Osteoblast (primary cell): ENCODE results near the gene AXIN1. TPM values are rescaled to one million over a fixed set of nuclear protein-coding genes. Genes with fewer than 3 reads are reported as not detected.
A peak's percentile ranks its signal among the peaks of the same experiment; 100 is the strongest.
"Not testable (repeated sequence)": the region's sequence is repeated elsewhere in the genome, so short reads cannot be mapped to it uniquely, and the experiment has no call there.

Experiments
- DNase-seq: peaks from one replicate; pipeline ENCODE4 v3.0.0; 2011; ENCODE audit warnings: low spot score, mixed read lengths; ENCODE audit not compliant: insufficient read length; ENCODE audit errors: missing footprints
- H2AFZ ChIP-seq: 2 replicates; pipeline ENCODE4 v1.6.0; 2011; ENCODE audit warnings: mild to moderate bottlenecking, low read length
- H3K27ac ChIP-seq: 2 replicates; pipeline ENCODE4 v1.5.1; 2011; ENCODE audit warnings: mild to moderate bottlenecking, low read depth, low read length, moderate library complexity
- H3K27me3 ChIP-seq: 2 replicates; pipeline ENCODE4 v1.6.0; 2012; ENCODE audit warnings: mild to moderate bottlenecking, control low read depth, inconsistent platforms, low read length, moderate library complexity; ENCODE audit not compliant: insufficient read depth
- H3K36me3 ChIP-seq: 2 replicates; pipeline ENCODE4 v1.5.1; 2011; ENCODE audit warnings: mild to moderate bottlenecking, low read length, control low read depth, moderate library complexity; ENCODE audit not compliant: insufficient read depth
- H3K4me1 ChIP-seq: 2 replicates; pipeline ENCODE4 v1.5.1; 2011; ENCODE audit warnings: mild to moderate bottlenecking, low read length, control low read depth, moderate library complexity; ENCODE audit not compliant: insufficient read depth
- H3K4me2 ChIP-seq: 2 replicates; pipeline ENCODE4 v1.6.0; 2011; ENCODE audit warnings: mild to moderate bottlenecking, low read length; ENCODE audit not compliant: insufficient read depth
- H3K4me3 ChIP-seq: fragments of 200-600 bp; sonication (generic); 3 replicates; pipeline ENCODE4 v1.5.1; 2012; ENCODE audit warnings: mild to moderate bottlenecking, low read length, inconsistent platforms; ENCODE audit not compliant: insufficient read depth
- H3K79me2 ChIP-seq: 2 replicates; pipeline ENCODE4 v1.6.0; 2012; ENCODE audit warnings: mild to moderate bottlenecking, low read length, control low read depth, inconsistent platforms; ENCODE audit not compliant: insufficient read depth
- H3K9me3 ChIP-seq: 2 replicates; pipeline ENCODE4 v1.5.1; 2011; ENCODE audit warnings: low read depth, low read length, control low read depth
- H4K20me1 ChIP-seq: 2 replicates; pipeline ENCODE4 v1.6.0; 2012; ENCODE audit warnings: mild to moderate bottlenecking, low read length, control low read depth; ENCODE audit not compliant: insufficient read depth
- CTCF ChIP-seq: IDR thresholded peaks from 2 replicates; pipeline ENCODE4 v1.5.1; 2011; ENCODE audit warnings: mild to moderate bottlenecking, low read depth, low read length, moderate library complexity; ENCODE audit errors: extremely low read depth
- total RNA-seq: library from RNA; depleted of rRNA; stranded (reverse); fragments of >200 nt; gene quantifications from 2 replicates; pipeline ENCODE4 v1.2.3, GENCODE V29; 2012

Gene AXIN1
- total RNA-seq, 1 donor: 21.7 TPM

GRCh38 chr16:346587-346986, 5.9 kb downstream of the AXIN1 start:
- no peak overlapping the region for H3K27ac ChIP-seq
- H3K27me3 ChIP-seq: no peaks in the 10 kb centered on the region
- no peaks in the 10 kb centered on the region for H3K9me3 ChIP-seq
- peaks cover 5% of the 10 kb centered on the region for H3K36me3 ChIP-seq
- DNase-seq: peak; percentile 94
- H4K20me1 ChIP-seq: peaks cover 49% of the 10 kb centered on the region
- H2AFZ ChIP-seq: no peak overlapping the region
- H3K79me2 ChIP-seq: peaks cover 90% of the 10 kb centered on the region
- no peak overlapping the region for H3K4me2 ChIP-seq
- H3K4me3 ChIP-seq: no peak overlapping the region
- peaks cover 5% of the 10 kb centered on the region for H3K4me1 ChIP-seq
- no peak for TF ChIP-seq CTCF

GRCh38 chr16:345772-346171, 6.8 kb downstream of the AXIN1 start:
- no peak overlapping the region for H3K4me2 ChIP-seq
- DNase-seq: no peak
- H4K20me1 ChIP-seq: peaks cover 46% of the 10 kb centered on the region
- H3K79me2 ChIP-seq: peaks cover 92% of the 10 kb centered on the region
- H3K9me3 ChIP-seq: no peaks in the 10 kb centered on the region
- TF ChIP-seq CTCF: no peak
- peaks cover 5% of the 10 kb centered on the region for H3K4me1 ChIP-seq
- H3K27me3 ChIP-seq: no peaks in the 10 kb centered on the region
- no peak overlapping the region for H3K4me3 ChIP-seq
- H3K36me3 ChIP-seq: peaks cover 5% of the 10 kb centered on the region
- no peak overlapping the region for H2AFZ ChIP-seq
- no peak overlapping the region for H3K27ac ChIP-seq

- no peak overlapping the region for H3K4me2 ChIP-seq
- peaks cover 90% of the 10 kb centered on the region for H3K79me2 ChIP-seq
- peaks cover 47% of the 10 kb centered on the region for H4K20me1 ChIP-seq
- no peaks in the 10 kb centered on the region for H3K9me3 ChIP-seq
- no peak overlapping the region for H3K27ac ChIP-seq
- H3K4me3 ChIP-seq: no peak overlapping the region
- H3K27me3 ChIP-seq: no peaks in the 10 kb centered on the region
- H3K36me3 ChIP-seq: peaks cover 2% of the 10 kb centered on the region
- peaks cover 5% of the 10 kb centered on the region for H3K4me1 ChIP-seq
- TF ChIP-seq CTCF: no peak
- no peak for DNase-seq
- H2AFZ ChIP-seq: no peak overlapping the region
These were observed 9.9 kb downstream of the AXIN1 start for GRCh38 chr16:342455-343213.

GRCh38 chr16:341974-342336, 10.6 kb downstream of the AXIN1 start:
- not testable (repeated sequence) for H3K4me2 ChIP-seq
- H4K20me1 ChIP-seq: peaks cover 44% of the 10 kb centered on the region

GRCh38 chr16:341095-341973, 11.2 kb downstream of the AXIN1 start:
- peaks cover 39% of the 10 kb centered on the region for H4K20me1 ChIP-seq
- H3K27me3 ChIP-seq, H3K4me3 ChIP-seq, H3K27ac ChIP-seq, H2AFZ ChIP-seq, H3K4me1 ChIP-seq, H3K4me2 ChIP-seq, H3K9me3 ChIP-seq, H3K36me3 ChIP-seq, DNase-seq: not testable (repeated sequence)
- H3K79me2 ChIP-seq: peaks cover 86% of the 10 kb centered on the region

More at GRCh38 chr16:341974-342336, 10.6 kb downstream of the AXIN1 start:
- not testable (repeated sequence) for H2AFZ ChIP-seq, DNase-seq, H3K36me3 ChIP-seq, H3K4me1 ChIP-seq, H3K9me3 ChIP-seq, H3K27ac ChIP-seq, H3K27me3 ChIP-seq, H3K4me3 ChIP-seq
- H3K79me2 ChIP-seq: peaks cover 88% of the 10 kb centered on the region
